HG03571 (cell line): ENCODE results near the gene TBL1XR1.

Experiments
- ATAC-seq: cut with Tn5 transposase; IDR thresholded peaks from one replicate; pipeline ENCODE4 v1.9.1; 2021; ENCODE audit not compliant: unreplicated experiment

Gene TBL1XR1

DNA sequence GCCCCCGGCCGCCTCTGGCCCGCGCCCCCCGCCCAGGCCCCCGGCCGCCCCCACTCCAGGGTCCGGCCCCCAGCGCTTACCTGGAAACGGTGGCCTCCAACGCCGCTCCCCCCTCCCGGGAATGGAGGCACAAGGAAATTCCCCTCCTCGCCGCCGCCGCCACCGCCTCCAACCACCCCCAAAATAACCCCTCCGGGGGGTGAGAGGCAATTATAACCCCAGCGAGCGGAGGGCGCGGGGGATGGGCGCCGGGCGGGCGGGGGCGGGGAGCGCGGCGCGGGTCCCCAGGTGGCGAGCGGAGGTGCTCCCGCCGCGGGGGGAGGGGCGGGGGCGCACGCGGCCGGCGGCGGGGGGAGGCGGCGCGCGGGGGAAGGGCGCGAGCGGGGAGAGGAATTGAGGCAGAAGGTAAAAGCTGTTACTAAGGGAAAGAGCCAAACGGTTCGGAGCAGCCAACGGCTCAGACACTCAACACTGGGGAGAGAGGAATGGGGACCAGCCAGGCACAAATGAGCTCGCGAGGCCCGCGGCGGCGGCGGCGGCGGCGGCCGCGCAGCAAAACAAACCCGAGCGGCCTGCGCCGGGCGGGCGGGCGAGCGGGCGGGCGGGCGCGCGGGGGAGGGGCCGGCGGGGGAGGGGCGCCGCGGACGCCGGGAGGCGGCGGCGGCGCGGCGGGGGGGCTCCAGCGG lies at the start of gene TBL1XR1:
Gene TBL1XR1 (minus strand): TSS at position 442 of the 686 bp plus-strand sequence. CDS start 132,505 bp downstream, outside the sequence.
- ATAC-seq: peak; percentile 44

DNA sequence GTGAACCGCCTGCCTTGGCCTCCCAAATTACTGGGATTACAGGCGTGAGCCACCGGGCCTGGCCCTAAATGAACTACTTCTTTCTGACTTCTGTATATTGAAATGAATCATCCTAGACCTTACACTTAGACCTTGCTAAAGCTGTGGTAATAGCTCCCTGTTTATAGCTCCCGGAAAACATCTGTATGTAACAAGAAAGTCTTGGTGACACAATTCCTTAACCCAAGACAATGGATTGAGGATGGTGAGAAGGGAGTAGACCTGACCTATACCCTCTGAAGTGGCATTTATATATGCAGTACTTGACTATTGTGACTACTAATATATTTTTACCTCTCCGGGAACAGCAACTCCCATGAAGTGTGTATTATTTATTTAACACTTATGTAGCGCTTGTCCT lies 48.0 kb upstream of the TBL1XR1 start:
- ATAC-seq: no peak

DNA sequence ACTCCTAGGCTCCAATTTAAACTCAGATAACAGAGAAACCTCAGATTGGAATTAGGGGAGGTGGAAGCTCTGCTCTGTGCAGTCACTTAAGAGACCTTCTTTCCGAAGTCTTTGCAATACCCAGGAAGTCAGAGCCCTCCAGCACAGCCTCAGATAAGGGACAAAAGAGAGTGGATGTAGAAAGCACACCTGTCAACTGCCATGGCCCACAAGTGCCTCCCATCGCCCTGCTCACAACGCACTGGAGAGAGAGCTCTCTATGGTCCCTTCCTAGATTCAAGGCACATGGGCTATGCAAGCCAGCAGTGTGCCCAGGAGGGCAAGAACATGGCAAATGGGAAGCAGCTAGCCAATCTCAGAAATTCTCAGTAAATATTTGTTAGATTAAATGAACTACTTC lies 47.3 kb upstream of the TBL1XR1 start:
- no peak for ATAC-seq

GRCh38 chr3:177238686-177239216 lies 41.5 kb upstream of the TBL1XR1 start:
- no peak for ATAC-seq

DNA sequence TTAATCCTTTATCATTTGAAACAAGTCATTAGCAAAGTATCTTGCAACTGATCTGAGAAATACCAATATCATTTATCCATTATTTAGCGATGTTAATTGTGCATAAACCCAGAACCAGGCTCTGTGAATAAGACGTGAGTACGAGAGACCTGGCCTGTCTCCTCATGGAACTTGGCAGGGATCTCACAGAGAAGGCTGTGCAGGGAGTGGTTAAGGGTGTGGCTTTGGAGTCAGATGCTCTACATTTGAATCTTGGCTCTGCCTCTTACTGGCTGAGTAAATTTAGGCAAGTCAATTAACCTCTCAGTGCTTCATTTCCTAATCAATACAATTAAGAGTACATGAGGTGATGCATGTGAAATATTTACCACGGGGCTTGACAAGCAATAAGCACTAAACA lies 39.9 kb upstream of the TBL1XR1 start:
- no peak for ATAC-seq

DNA sequence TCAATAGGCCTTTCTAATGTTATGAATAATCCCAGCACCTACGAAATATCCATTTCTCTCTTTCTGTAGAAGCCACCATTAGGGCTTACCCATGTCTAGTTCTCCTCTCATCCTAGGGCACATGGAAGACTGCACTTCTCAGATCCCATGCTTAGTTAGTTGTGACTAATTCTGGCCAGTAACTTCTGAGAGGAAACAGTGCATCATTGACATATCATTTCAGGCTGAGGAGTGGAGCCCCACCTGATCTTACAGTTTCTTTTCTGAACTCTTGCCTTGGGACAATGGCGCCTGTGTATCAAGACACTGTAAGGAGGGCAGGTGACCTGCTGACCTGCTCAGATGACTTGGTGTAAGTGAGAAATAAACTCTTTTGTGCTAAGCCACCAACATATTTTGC lies 39.4 kb upstream of the TBL1XR1 start:
- no peak for ATAC-seq

DNA sequence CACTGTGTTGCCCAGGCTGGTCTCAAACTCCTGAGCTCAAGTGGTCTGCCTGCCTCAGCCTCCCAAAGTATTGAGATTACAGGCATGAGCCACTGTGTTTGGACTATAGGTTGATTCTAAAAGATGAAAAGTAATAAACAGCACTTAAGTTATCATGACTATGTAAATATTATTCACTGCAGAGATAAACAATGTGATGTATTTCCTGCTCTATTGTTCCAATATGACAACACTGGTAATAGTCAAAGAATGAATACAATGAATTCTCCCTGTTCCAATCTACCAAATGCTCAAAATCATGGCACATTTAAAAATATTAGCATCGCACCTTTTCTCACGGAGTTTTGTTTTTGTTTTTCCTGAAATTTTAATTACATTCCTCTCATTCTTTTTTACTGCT lies 36.8 kb upstream of the TBL1XR1 start:
- ATAC-seq: no peak

DNA sequence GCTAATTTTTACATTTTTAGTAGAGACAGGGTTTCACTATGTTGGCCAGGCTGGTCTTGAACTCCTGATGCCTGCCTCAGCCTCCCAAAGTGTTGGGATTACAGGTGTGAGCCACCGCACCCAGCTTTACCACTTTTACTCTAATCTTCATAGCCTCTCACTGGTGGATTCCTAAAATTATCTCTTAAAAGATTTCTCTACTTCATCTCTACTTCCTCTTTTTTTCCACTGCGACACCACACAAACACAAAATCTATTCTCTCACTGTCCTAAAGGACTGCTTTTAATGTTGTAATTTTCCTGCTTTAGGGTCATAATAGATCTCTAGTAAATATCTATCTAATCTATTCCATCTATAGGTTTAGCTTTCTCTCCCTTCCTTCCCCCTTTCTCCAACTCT lies 34.0 kb upstream of the TBL1XR1 start:
- ATAC-seq: no peak

- ATAC-seq: no peak
These were observed 33.4 kb upstream of the TBL1XR1 start for GRCh38 chr3:177230641-177231040.

GRCh38 chr3:177229791-177230190 lies 32.5 kb upstream of the TBL1XR1 start:
- no peak for ATAC-seq

DNA sequence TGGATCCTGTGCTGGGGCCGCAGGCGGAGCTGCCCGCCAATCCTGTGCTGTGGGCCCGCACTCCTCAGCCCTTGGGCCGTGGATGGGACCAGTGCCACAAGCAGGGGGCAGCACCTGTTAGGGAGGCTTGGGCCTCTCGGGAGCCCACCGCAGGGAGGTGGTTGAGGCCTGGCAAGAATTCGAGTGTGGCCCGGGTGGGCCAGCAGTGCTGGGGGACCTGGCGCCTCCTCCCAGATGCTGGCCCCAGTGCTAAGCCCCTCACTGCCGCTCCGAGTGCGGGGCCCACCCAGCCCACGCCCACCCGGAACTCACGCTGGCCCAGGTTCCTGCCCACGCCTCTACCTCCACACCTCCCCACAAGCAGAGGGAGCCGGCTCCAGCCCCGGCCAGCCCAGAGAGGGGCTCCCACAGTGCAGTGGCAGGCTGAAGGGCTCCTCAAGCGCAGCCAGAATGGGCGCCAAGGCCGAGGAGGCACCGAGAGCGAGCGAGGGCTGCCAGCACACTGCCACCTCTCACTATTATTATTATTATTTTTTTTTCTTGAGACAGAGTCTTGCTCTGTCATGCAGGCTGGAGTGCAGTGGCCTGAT lies 31.4 kb upstream of the TBL1XR1 start:
- ATAC-seq: no peak

DNA sequence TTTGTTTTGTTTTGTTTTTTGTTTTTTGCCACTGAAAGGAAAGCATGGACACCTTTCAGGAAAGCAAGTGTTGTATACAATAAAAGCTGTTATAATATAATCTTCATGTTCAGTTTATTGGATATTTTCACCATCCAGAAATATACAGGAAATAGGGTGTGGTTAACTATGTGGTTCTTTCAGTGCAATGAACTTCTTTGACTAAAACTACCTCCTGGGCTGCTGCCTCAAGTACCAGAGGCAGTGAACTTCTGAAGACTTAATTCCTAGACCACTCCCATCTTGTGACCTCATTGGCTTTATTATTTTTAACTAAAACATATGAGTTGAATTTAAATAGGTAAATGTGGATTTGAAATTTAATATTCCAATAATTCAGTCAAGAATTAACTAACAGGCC lies 27.1 kb upstream of the TBL1XR1 start:
- ATAC-seq: no peak

- no peak for ATAC-seq
These were observed 24.5 kb upstream of the TBL1XR1 start for GRCh38 chr3:177221744-177222143.

DNA sequence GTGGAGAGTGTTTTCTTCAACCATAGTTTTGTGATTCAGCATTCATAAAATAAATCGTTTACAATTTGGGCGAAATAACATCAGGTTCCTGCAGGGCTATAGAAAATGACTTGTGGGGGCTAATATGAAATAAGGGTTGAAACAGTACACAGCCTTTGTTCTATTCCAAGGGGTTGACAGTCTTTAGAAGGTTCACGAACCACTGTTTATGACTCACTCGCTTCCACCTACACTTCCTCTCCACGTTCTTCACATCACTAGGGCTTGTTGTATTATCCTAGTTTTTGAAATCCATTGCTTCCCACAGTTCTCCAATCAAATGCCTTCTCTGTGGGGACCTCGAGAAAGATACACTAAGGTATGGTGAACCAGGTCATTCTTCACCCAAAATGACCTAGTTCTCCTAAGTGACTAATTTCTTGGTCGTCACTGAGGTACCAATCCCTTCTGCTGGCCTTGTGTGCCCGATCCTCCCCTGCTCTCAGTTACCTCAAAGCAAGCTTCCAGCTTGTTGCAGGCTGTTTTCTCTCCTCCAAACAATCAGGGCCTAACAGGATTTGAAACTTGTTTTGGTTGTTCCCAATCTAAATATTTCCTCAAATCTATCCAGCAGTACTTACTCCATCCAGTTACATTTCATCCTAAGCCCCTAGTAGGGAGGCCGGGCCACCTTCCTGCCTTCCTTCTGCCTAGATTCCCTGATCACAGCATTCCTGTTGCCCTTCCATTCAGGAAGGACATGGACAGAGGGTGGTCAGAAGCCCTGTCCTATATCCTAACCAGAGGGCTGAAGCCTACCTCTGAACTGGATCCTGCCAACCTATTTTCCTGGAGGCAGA lies 23.1 kb upstream of the TBL1XR1 start:
- ATAC-seq: no peak

DNA sequence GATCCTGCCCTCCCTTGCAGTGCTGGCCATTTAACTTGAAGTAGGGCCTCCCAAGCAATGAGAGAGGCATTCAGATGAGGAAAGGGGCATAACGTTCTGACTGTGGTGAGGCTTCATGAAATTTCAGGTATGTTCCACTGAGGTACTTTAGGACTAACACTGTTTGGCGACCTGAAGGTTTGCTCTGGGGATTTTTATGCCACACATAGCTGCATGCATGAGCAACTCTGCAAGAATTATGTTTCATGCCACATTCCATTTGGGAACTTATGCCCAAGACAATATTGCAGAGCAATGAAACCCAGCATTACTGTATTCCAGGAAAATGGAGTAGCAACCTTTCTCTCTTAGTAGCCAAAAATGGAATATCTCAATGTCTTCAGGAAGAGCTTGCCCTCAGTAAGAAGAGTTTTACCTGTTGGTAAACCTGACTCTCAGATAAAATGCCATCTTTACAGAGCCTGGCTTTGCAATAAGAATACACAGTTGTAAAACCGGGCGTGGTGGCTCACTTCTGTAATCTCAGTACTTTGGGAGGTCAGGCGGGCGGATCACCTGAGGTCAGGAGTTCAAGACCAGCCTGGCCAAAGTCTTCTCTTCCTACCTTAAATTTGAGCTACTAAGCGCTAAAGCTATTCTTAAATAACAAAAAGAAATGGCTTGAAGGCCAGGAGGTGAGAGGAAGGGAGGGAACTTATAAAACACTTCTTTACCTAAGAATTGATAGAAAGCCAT lies 16.7 kb upstream of the TBL1XR1 start:
- ATAC-seq: no peak

- ATAC-seq: no peak
These were observed 15.5 kb upstream of the TBL1XR1 start for GRCh38 chr3:177212756-177213155.

- ATAC-seq: no peak
These were observed 15.0 kb upstream of the TBL1XR1 start for GRCh38 chr3:177212278-177212610.

GRCh38 chr3:177211503-177212277 lies 14.4 kb upstream of the TBL1XR1 start:
- ATAC-seq: no peak

DNA sequence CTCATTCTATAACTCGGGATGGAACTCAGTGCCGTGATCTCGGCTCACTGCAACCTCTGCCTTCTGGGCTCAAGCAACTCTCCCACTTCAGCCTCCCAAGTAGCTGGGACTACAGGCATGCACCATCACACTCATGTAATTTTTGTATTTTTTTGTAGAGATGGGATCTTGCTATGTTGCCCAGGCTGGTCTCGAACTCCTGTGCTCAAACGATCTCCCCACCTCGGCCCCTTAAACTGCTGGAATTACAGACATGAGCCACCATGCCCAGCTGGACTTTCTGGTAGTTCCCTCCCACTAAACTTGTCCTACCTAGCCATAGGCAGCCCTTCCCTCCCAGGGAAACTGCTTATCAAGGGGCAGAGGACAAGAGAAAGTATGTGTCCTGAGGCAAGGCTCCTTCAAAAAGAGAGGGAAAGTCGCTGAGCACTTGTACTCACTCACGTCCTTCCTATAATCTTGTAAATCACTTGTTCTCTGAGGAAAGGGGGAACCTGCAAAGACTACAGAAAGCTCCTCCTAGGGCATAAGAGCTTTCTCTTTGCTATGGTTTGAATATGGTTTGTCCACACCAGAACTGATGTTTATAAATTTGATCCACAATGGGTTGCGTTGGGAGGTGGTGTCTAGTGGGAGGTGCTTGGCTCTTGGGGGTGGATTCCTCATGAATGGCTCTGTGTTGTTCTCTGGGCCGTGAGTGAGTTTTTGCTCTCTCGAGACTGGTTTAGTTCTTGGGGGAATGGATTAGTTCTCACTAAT lies 13.6 kb upstream of the TBL1XR1 start:
- no peak for ATAC-seq

DNA sequence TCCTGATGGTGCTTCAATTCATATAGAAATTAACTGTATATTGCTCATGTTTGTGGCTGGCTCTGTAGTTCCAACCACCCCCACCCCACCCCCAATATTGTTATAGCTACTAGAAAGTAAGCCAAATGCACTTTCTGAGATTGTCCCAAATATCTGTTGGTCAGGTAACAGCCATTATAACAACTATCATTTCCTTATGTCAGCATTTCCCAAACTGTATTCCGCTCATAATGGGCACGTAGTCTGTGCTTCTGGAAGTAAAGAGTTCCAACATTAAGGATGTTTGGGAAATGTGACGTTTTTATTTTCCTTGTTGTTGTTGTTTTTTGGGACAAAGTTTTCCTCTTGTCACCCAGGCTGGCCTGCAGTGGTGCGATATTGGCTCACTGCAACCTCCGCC lies 12.2 kb upstream of the TBL1XR1 start:
- no peak for ATAC-seq
